Measurements from ENCODE around the gene MIAT.

MIAT gene

DNA sequence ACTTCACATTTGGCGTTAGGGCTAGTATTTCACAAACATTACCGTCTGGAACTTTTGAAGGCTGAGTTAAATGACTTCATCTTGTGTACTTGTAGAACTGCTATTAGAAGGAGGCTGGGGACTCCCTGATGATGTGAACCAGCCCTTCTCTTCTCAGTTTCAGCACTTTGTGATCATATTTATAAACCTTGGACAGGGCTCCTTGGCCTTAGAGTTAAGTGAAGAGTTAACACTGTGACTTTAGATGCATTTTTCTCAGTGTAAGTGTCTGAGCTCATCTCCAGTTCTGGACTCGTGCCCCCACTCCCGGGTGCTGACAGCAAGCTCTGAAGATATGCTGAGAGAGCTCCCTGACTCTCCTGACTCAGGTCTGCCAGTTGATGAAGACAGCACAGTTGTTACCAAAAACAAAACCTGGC is 8.4 kb downstream of the MIAT start:
- DNase-seq (ENCODE audit: extremely low read depth in 1 of 2, low read depth in 1 of 2) = no peak

DNA sequence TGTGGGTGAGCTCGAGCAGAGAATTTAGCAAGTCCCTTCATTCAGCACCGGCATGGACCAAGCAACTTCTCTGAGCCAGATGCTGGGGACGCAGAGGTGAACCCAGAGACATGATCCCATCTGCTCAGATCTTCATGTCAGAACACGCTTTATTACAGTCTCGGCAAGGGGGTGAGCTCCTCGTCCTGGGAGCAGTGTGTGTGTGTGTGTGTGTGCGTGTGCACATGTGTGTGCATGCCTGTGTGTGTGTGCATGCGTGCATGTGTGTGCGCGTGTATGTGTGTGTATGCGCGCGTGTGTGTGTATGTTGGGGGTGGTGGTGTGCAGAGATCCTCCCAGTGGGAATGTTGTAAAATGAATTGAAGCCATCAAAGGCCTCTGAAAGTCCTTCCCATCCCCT is 9.8 kb downstream of the MIAT start:
- DNase-seq (ENCODE audit: extremely low read depth in 1 of 2, low read depth in 1 of 2) = no peak

DNA sequence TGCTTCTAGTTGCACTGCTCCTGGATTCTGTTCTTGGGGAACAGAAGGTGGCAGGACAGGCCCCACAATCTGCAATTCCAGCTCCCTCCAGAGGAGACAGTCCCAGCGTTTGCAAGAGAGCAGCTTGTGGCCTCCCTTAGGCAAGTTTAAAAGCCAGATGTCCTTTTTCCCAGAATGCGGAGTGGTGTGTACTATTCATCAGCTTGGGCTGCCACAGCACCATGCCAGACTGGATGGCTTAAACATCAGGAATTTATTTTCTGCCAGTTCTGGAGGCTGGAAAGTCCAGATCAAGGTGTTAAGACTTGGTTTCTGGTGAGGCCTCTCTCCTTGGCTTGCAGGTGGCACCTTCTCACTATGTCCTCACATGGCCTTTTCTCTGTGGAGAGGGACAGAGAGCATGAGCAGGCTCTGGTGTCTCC is 11.7 kb downstream of the MIAT start:
- no peak for DNase-seq (ENCODE audit: extremely low read depth in 1 of 2, low read depth in 1 of 2)

DNA sequence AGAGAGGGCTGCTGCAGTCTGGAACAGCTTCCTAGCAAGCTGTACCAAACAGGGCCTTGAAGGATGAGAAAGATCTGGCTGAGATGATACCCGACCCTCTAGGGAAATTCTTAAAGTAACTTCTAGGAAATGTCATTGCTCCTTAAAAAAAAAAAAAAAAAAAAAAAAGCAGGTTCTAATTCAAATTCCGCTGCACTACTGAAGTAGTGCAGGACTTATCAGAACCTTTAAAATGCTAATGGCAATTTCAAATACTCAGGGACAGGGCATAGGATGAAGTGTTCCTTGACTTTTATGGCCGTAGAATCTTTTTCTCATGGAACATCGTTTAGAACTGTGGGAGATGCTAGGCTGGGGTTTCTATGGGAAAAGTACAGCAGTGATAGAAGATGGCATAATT is 13.1 kb downstream of the MIAT start:
- DNase-seq (ENCODE audit: extremely low read depth in 1 of 2, low read depth in 1 of 2) = no peak

GRCh38 chr22:26671317-26672059 is 14.1 kb downstream of the MIAT start:
- DNase-seq (ENCODE audit: extremely low read depth in 1 of 2, low read depth in 1 of 2) = peak; percentile 57 to 58

DNA sequence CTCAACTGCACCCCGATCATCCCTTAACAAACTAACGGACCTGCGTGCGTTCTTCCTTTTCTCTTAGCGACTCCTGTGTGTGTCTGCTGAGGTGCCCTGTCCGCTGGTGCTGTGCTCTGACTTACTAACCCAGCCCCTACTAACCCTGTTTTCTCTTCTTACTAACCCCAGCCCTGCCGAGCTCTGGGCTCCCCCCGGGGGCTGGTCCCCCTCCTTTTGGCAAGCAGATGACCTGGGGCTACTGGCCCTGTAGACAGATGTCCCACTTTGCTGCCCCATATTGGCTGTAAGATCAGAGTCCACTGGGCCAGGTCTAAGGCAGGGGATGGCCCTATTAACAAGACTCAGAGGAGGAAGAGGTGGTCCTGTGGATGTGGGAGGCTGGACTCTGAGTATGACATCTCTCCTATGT is 14.7 kb downstream of the MIAT start:
- DNase-seq (ENCODE audit: extremely low read depth in 1 of 2, low read depth in 1 of 2) = no peak

GRCh38 chr22:26672590-26673468 is 15.4 kb downstream of the MIAT start:
- DNase-seq (ENCODE audit: extremely low read depth in 1 of 2, low read depth in 1 of 2) = peak; percentile 86 to 91

- DNase-seq (ENCODE audit: extremely low read depth in 1 of 2, low read depth in 1 of 2) = peak in 1 of 2 donors; percentile 36
Observed at GRCh38 chr22:26673486-26673885, 16.1 kb downstream of the MIAT start.

- no peak for DNase-seq (ENCODE audit: extremely low read depth in 1 of 2, low read depth in 1 of 2)
Observed at GRCh38 chr22:26674211-26675190, 17.1 kb downstream of the MIAT start.

GRCh38 chr22:26675687-26676268 is 18.4 kb downstream of the MIAT start:
- no peak for DNase-seq (ENCODE audit: extremely low read depth in 1 of 2, low read depth in 1 of 2)

DNA sequence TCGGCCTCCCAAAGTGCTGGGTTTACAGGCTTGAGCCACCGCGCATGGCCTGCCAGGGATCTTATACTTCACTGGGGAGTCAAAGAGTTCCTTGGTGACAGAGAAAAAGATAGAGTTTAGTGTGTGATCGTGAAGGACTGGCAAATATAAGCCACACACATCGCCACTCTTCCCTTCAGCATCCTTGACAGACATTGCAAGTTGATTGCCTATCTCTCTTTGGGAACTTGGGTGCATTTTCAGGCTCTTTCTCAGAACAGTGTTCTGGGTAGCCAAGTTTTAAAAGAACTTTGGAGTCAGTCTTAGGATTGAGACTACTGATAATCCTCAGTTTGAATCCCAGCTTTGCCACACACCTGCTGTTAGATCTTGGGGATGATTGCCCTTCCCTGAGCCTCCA is 19.8 kb downstream of the MIAT start:
- no peak for DNase-seq (ENCODE audit: extremely low read depth in 1 of 2, low read depth in 1 of 2)

GRCh38 chr22:26679003-26679629 is 21.7 kb downstream of the MIAT start:
- peak; percentile 33 to 52 for DNase-seq (ENCODE audit: extremely low read depth in 1 of 2, low read depth in 1 of 2)

DNA sequence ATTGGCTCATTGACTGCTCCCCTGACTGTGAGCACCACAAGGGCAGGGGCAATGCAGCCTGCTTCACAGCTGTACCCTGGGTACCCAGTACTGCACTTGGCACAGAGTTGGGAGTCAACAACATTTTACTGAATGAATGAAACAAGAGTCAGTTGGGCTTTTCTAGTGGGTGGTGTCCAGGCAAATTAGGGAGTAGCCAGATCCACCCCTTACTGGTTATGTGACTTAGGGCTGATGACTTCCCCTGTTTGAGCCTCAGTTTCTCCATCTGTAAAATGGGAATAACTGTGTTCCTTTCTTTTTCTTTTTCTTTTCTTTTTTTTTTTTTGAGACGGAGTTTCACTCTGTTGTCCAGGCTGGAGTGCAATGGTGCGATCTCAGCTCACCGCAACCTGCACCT is 23.1 kb downstream of the MIAT start:
- DNase-seq (ENCODE audit: extremely low read depth in 1 of 2, low read depth in 1 of 2) = no peak

DNA sequence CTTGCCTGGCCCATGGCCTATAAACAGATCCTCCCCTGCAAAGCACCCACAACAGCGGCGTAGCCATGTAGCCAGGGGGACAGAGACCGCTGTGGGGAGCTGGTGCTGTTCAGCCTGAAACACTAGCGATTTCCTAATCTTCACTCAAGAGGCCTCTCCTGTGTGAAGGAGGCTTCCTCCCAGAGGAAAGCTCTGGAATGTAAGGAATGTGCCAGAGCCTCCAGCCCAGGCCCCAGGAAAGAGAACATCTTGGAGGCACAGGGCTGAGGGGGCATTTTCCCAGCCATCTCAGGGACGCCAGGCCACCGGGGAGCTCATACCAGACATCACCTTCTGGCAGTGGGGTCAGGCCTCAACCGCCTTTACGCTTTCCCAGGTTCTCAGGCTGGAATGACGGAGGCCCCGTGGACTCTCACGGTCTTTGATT is 24.0 kb downstream of the MIAT start:
- DNase-seq (ENCODE audit: extremely low read depth in 1 of 2, low read depth in 1 of 2) = no peak

- no peak for DNase-seq (ENCODE audit: extremely low read depth in 1 of 2, low read depth in 1 of 2)
Observed at GRCh38 chr22:26684168-26684567, 26.8 kb downstream of the MIAT start.

GRCh38 chr22:26685601-26686000 is 28.2 kb downstream of the MIAT start:
- no peak for DNase-seq (ENCODE audit: extremely low read depth in 1 of 2, low read depth in 1 of 2)

DNA sequence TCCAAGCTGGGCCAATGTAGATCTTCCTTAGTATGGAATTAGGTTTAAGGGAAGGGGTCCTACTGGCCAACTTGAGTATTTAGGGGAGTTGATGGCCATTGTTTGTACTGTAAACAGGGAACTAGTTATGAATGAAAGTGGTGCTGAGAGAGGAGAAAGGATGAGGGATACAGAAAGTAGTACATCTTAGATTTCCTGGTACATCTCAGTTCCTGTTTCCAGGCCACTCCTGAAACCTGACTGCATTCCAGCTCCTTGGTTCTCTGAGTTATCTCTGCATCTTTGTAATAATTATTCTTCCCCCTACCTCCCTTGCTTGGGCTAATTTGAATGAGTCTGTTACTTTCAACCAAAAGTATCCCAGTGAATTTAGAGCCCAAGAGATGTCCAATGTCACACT is 30.1 kb downstream of the MIAT start:
- DNase-seq (ENCODE audit: extremely low read depth in 1 of 2, low read depth in 1 of 2) = no peak

DNA sequence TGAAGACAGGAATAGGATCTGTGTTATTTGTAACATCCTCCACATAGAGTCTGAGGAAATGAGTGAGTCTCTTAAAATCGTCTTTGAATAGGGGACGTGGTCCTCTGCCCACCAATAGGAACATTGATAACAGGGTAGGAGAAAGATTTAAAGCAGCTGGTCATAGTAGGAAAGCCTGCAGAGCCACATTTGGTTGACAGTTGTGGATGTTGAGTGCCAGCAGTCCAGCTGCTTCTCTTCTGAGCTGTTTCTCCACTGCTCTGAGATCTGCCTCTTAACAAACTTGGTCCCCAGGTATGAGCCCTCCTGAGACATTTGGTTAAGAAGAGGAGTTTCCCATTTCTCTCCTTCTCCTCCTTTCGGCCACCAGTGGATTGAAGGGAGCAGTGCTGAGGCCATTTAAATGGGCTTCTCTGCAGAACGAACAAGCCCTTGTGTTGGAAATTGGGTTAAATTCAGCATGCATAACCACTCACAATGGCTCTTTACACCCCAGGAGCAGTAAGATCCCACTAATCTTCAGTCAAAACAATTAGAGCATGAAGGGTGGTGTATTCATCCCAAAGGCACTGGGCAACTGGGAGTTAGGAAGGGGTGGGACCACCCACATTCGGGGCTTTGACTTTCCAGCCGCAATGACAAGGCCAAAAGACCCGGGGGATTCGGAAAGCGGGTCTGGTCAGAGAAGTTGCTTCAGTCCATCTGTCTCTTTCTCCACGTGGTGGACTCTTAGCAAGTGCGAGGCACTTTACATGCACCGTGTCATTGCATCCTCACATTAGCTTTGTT is 32.3 kb downstream of the MIAT start:
- DNase-seq (ENCODE audit: extremely low read depth in 1 of 2, low read depth in 1 of 2) = no peak

- DNase-seq (ENCODE audit: extremely low read depth in 1 of 2, low read depth in 1 of 2) = no peak
Observed at GRCh38 chr22:26690654-26691376, 33.4 kb downstream of the MIAT start.
